NOMO-1 (cell line): ENCODE data around the gene FAM83F.

Experiments
- DNase-seq, 2 experiments: peaks; one replicate each; lab custom pipeline; 2025; ENCODE audit not compliant: unreplicated experiment in 2 of 2; lab: John Stamatoyannopoulos, UW

The FAM83F gene

DNA sequence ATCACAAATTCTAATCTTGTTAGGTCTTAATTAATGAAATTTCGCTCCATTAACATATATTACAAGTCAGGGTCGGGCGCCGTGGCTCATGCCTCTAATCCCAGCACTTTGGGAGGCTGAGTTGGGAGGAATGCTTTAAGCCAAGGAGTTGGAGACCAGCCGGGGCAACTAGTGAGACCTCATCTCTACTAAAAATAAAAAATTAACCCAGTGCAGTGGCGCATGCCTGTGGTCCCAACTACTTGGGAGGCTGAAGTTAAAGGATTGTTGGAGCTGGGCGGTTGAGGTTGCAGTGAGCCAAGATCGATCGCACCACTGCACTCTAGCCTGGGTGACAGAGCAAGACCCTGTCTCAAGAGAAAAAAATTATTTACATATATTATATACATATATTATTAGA, 32.7 kb upstream of the FAM83F start:
- no peak for DNase-seq

DNA sequence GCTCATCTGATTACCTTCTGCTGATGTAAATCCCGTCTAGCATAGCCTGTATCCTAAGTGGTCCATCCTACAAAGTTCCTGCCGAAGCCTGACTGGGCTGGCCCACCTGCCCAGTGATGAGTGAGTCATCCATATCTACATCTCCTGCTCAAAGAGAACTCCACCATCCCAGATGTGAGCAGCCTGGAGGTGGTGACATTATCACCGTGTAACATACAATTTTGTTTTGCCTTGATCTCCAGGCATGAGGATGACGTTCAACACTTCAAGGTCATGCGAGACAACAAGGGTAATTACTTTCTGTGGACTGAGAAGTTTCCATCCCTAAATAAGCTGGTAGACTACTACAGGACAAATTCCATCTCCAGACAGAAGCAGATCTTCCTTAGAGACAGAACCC, 29.0 kb upstream of the FAM83F start:
- DNase-seq: no peak

DNA sequence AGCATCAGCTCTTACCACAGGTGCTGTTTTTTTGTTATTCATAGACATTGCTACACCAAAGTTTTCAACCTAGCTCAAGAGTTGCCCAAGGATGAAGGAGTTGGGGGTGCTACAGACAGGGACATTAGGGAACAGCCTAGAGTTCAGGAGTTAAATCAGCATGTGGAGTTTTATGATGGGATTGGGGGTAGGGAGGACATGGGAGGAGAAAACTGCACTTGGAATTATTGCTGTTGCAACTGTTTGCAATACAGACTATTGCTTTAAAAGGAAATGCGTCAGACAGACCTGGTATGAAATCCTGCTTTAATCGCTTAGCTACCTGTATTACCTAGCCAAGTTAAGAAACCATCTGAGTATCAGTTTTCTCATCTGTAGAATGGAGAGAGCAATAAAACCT, 28.3 kb upstream of the FAM83F start:
- no peak for DNase-seq

DNA sequence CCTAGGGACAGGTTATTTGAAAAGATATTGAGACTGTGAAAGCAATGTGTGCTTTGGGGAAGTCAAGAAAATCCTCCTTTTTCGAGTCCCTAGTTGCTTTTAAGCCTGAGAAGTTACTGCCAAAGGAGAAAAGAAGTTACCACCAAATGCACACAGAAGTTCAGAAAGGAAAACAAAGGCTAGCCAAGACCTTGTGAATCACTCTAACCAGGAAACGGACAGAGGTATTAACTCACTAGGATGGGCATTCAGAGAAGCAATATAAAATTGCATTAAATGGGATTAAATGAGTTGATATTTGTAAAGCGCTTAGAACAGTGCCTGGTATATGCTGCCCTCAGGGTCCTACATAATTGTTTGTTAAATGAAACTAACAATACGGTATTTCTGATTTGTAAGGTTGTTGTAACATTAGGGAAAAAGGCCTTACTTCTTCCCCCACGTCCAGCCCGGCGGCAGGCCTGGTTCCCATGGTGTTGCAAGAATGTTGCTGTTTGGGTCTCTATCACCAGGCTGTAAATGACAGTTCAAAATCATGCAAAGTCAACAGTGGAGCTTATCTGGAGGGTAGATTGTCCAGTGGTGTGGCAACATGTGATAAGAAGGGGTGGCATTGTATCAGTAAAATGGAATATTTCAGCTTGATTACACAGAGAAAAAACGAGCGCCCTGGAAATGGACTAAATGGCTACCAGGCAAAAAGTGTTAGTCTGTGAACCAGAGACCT, 27.5 kb upstream of the FAM83F start:
- no peak for DNase-seq

DNA sequence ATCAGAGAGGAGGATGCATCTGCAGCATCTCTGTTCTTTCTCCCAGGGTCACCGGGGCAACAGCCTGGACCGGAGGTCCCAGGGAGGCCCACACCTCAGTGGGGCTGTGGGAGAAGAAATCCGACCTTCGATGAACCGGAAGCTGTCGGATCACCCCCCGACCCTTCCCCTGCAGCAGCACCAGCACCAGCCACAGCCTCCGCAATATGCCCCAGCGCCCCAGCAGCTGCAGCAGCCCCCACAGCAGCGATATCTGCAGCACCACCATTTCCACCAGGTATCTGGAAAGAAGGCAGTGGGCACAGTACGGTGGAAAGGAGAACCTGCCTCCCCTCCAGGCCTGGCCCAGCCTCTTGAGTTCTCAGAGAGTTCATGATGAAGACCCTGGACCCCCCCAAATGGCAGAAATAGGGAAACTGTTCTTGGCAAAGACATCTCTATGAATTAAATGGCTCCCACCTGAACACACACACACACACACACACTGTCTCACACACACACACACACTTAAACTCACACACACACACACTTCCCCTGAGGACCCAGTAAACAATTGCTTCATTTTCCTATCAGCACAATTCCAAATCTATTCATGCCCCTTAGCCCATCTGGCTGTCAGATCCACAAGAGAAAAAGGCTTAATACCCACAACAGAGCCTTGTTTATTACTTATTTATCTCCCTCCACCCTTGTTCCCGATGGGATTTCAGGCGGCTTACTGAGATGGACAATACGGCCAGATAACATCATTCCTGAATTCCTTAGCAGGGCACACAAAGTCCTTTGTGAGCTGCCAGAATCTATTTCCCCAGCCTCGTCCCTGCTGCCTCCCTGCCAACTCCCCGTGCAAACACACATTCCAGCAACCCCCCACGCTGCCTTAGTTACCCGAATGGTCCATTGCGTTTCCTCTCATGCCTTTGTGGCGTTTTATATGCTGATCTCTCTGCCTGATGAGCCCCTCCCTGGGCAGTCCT, 26.5 kb upstream of the FAM83F start:
- no peak for DNase-seq

DNA sequence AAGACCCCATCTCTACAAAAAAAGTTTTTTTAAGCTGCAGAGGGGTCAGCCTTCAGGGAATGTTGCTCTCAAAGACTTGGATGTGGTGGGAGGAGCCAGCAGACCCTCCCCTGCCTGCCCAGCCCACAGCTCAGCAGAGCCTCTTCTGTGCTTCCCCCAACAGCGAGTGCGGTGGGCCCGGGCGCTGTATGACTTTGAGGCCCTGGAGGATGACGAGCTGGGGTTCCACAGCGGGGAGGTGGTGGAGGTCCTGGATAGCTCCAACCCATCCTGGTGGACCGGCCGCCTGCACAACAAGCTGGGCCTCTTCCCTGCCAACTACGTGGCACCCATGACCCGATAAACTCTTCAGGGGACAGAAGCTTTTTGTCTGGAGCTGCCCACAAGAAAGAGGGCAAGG, 24.0 kb upstream of the FAM83F start:
- DNase-seq: no peak

DNA sequence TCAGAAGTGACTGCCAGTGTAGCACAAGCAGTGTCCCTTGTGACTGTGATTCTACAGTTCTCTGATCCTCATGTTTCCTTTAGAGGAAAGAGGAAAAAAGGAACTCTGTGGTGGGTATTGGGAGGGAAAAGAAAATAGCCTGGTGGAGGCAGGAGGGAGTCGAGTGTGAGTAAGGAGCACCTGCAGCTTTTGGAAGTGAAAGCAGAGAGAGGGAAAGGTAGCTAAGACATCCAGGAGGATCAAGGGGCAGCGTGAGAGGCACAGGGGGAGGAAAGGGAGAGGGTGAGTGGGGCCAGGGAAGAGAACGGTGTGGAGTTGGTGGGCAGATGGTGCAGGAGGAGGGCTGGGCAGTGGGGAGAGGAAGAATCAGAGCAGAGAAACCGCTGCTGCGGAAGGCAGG, 22.1 kb upstream of the FAM83F start:
- DNase-seq: no peak

DNA sequence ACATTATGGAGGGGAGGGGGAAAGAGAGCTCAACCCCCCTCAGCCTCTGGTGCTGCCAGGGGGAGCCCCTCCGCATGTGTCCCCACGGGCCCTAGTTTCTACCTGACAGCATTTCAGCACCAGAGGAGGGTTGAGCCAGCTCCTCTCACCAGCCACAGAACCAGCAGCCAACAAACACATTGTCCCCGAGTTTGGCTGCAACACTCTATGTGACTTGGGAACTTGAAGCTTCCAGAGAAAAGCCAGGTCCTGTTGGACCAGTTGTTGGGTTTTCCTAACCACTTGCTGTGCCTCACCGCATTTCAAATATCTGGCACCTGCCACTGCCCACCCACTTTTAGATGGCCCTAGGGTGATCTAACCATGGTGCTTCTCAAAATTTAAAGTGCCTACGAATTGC, 21.1 kb upstream of the FAM83F start:
- no peak for DNase-seq

DNA sequence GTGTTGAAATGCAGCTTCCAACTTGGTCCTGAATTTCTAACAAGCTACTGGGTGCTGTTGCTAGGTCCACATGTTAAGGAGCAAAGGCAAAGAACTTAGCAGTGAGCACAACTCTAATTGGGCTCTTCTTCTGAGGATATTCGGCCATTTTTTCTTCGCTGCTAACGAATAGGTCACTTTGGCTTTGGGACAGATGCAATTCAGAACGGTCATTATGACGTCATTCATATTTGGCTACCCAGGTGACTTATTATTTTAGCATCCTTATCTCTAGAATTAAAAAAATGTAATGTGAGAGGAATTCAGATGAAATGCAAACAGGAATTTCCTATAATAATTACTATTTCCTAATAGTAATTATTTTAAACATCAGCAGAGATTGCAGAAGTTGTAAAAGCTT, 20.7 kb upstream of the FAM83F start:
- no peak for DNase-seq

DNA sequence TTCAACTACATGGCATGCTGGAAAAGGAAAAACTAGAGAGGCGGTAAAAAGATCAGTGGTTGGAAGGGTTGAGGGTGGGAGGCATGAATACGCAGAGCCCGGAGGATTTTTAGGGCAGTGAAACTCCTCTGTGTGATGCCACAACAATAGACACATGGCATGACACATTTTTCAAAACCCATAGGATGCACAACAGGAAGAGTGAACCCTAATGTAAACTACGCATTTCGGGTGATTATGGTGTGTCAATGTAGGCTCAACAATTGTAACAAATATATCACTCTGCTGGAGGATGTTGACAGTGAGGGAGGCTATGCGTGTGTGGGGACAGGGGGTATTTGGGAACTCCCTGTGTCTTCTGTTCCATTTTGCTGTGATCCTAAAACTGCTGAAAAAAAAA, 15.7 kb upstream of the FAM83F start:
- no peak for DNase-seq

DNA sequence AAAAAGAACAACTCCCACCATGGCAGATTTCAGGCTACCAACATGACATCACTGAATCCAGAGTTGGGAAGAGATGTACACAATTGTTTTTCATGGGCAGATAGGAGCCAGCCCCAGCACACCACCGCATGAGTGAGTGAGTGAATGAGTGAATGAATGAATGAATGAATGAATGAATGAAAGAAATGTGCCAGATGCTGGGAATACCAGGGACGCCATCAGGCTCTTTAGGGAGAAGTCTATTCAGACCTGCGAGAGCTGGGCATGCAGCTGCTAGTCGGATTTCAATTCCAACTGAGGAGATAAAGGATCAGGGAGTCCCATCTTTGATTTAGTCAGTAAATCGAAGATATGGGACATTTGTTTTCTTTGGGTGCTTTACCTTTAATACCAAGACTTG, 15.3 kb upstream of the FAM83F start:
- no peak for DNase-seq

DNA sequence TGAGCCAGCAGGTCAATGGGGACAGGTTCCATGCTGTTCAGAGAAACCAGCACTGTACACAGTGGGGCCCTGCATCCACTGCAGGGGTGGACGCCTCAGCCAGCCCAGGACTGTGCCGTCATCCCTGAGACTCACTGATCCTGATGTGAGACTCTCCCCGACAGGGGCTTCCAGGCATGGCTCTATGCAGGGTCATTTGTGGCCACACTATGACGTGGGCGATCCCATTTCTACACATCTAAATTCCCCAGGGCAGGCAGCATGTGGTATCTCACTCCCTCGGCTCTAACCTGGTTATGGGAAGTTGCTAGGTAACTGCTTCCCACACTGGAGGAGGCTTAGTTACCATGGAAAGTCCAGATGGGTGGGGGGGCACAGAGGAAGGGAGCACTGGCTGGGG, 14.2 kb upstream of the FAM83F start:
- DNase-seq: no peak

DNA sequence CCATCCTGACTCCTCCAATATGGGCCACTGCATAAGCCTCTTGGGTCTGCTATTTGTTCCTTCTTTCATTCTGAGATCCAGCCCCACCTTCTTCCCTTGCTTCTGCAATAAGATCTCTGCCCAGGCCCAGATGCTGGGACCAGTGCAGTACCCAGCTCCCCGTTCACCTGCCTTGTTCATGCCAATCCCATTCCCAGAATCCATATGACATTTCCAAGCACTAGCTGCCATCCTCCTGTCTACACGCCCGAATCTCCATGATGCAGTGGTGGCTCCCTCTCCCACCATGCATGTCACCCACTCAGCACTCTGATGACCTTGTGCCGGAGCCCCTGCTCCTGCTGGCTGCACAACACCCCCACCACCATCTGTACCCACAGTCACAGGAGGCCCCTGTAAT, 11.4 kb upstream of the FAM83F start:
- no peak for DNase-seq

DNA sequence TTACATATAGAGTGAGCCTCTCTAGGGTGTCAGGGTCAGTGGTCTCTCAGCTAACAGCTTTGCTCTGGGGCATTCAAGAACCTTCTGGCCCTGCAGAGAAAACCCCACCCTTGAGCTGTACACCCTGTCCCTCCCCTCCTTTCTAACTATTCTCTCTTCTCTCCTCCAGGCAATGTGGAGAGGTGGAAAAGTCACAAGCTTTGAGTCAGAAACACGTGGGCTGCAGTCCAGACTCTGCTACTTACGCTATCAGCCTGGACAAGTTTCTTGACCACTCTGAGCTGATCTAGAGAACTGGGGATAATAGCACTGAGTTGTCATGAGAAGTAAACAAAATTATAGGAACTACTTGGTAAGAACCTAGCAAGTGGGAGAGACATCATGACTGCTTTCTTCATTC, 10.7 kb upstream of the FAM83F start:
- DNase-seq: no peak

DNA sequence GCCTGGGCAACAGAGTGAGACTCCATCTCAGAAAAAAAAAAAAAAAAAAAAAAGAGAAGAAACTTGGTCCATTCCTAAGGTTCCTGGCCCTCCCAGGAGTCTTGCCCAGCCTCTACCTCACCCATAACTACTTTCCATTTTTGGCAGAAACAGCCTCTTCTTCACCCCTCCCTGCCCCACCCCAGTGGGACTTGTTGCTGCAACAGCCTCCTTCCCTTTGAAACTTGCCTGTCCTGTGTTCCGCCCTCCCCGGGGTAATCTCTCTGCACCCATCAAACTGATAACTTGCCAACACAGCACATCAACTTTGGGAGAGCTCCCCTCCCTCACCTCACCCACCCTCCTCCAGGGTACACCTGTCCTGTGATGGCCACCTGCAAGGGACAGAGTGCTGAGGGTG, 10.0 kb upstream of the FAM83F start:
- no peak for DNase-seq

DNA sequence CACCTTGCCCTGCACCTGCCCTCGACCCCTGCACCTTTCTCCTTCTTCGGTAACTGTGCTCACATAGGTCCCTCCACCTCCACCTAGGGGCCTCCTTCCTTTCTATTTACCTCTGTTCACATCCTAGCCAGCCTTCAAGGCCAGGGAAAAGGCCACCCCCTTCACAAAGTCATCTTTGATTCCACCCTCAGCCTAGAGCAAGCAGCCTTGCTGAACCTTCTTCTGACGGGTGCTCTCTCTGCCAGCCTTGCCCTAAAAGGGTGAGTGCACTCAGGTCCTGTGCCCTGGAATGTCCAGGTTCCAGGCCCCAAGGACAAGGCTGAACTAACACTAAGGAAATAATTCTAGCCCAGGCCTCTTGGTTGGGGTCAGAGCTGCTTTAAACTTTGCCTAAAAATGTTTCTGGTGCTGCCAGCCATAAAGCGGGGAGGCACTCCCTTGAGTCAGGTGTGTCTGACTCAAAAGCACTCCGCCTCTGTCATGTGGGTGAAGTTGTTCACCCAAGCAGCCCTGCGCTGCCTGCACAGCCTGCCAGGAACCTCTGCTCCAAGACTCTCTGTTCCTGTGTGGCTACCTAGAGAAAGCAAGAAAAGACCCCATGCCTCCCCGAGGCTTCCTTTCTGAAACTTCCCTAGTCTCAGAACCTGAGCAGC, 9.2 kb upstream of the FAM83F start:
- no peak for DNase-seq

DNA sequence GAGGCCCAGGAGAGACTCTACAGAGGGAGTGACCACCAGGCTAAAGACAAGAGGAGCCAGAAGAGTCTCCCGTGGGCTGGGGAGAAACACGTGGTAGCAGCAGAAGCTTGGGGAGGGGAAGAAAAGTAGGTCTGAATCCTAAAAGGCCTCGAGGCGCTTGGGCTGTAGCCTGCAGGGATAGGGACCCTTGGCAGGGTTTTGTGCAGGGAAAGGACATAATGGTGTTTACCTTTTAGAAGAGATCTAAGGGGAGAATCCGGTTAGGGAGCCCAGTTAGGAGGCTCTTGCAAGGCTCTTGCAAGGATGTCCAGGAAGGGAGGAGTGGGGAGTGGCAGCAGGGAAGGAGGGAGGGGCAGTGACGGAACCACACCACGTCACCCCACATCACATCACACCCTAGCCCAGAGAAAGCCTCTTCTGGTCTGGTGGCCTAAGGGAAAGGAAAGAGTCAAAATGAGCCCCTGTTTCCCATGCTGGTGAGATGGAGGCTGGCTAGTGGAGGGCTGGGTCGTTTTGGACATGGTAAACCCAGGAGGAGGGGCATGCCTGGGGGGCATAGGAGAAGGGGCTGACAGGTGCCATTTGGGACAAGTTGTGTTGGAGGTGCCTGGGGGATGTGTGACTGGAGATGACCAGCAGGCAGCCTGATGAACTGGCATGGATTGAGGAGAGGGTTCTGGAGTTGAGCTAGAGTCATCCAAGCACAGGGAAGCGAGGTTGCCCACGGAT, 6.2 kb upstream of the FAM83F start:
- DNase-seq: no peak

DNA sequence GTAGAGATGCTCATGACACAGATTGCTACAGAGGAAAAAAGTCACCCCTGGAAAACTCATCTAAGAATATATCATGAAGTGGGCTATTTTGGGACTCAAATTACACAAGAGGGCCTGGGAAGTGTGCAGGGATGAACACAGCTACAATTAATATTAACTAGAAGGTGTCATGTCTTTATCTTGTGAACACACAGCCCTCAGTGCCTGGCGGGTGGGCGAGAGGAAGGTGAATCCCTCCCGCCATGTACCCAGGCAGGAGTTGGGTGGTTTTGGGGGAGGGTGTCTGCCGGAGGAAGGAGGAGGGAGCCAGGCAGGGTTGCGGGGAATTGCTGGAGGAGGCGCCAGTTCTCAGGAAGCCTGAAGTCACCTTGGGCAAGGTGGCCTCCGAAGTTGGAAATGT, 5.1 kb upstream of the FAM83F start:
- DNase-seq: no peak

DNA sequence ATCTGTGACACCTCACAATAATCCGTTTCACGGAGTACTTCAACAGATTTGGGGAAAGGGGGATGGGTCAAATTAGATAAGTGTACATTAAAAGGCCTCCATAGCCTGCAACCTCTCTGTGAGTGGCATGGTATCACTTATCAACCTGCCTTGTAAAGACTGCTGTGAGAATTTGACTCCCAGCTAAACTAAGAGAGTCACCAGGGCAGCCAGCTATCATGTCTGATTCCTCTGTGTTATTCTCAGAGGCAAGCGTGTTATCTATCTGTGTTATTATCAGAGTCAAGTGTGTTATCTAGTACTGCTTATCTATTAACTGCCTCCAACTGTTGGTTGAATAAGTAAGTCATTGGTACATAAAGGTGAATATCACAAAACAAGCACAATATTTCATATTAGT, 4.1 kb upstream of the FAM83F start:
- DNase-seq: no peak

DNA sequence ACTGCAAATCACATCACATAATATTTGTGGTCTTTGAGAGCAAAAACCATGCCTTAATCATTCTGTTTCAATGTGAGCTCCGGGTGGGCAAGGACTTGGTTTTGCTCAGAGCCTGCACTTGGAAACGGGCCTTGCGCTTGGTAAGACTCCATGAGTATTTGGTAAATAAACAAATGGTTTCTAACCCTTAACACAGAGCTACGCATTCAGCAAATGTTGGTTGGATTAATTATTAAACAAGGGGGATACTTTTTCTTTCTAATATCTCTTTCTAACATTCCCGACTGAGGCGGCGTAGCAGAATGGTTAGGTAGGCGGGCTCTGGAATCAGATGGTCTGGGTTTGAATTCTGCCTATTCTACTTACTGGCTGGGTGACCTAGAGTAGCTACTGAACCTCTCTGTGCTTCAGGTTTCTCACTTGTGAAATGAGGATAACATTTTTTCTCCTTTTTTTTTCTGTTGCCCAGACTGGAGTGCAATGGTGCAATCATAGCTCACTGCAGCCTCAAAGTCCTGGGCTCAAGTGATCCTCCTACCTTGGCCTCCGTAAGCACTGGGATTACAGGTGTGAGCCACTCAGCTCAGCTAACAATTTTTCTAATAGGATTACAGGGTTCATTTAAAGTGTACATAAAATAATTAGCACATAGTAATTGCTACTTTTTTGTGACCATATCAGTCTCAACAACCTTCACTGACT, 3.4 kb upstream of the FAM83F start:
- DNase-seq: no peak
